Activated CD4-positive, alpha-beta T cell treated with anti-CD3 and anti-CD28 coated beads, Interleukin-2, amount 50 U/mL, for 4 hours (primary cell): ENCODE data around the gene SFXN2.
"Not testable (repeated sequence)": the region's sequence is repeated elsewhere in the genome, so short reads cannot be mapped to it uniquely, and the experiment has no call there.

Source experiments
- DNase-seq, 2 experiments: peaks; one replicate each; pipeline ENCODE4 v3.0.0-alpha.2; 2020

The SFXN2 gene

GRCh38 chr10:102758240-102758932 is 44.0 kb downstream of the SFXN2 start:
- DNase-seq: no peak

- not testable (repeated sequence) for DNase-seq
Measured at GRCh38 chr10:102758933-102759262, 44.5 kb downstream of the SFXN2 start.

GRCh38 chr10:102759497-102760210 is 45.2 kb downstream of the SFXN2 start:
- DNase-seq: no peak

GRCh38 chr10:102761981-102762380 is 47.5 kb downstream of the SFXN2 start:
- DNase-seq: no peak

GRCh38 chr10:102762401-102763015 is 48.1 kb downstream of the SFXN2 start:
- DNase-seq: no peak

- DNase-seq: no peak
Measured at GRCh38 chr10:102763037-102763607, 48.7 kb downstream of the SFXN2 start.

- no peak for DNase-seq
Measured at GRCh38 chr10:102764470-102765161, 50.2 kb downstream of the SFXN2 start.

- no peak for DNase-seq
Measured at GRCh38 chr10:102765336-102765735, 50.9 kb downstream of the SFXN2 start.

GRCh38 chr10:102767428-102768160 is 53.2 kb downstream of the SFXN2 start:
- DNase-seq: no peak

- no peak for DNase-seq
Measured at GRCh38 chr10:102769375-102770107, 55.1 kb downstream of the SFXN2 start.

GRCh38 chr10:102770108-102770482 is 55.7 kb downstream of the SFXN2 start:
- DNase-seq: no peak

- no peak for DNase-seq
Measured at GRCh38 chr10:102770792-102771191, 56.4 kb downstream of the SFXN2 start.

GRCh38 chr10:102773320-102773719 is 58.9 kb downstream of the SFXN2 start:
- DNase-seq: no peak

- DNase-seq: no peak
Measured at GRCh38 chr10:102773986-102774385, 59.5 kb downstream of the SFXN2 start.

GRCh38 chr10:102775201-102775934 is 60.9 kb downstream of the SFXN2 start:
- no peak for DNase-seq

- DNase-seq: no peak
Measured at GRCh38 chr10:102775935-102776669, 61.7 kb downstream of the SFXN2 start.

- DNase-seq: no peak
Measured at GRCh38 chr10:102776779-102777456, 62.5 kb downstream of the SFXN2 start.

- no peak for DNase-seq
Measured at GRCh38 chr10:102777711-102778453, 63.4 kb downstream of the SFXN2 start.

- no peak for DNase-seq
Measured at GRCh38 chr10:102778781-102779180, 64.3 kb downstream of the SFXN2 start.
